Natural killer cell (primary cell): ENCODE measurements around the gene FRYL. TPM values are rescaled to one million over a fixed set of nuclear protein-coding genes. Genes with fewer than 3 reads are reported as not detected.

Experiments
- ATAC-seq, 3 donors: fragments of 150-1000 bp in 2 of 3; fragments of 200-7000 bp in 1 of 3; cut with Tn5 transposase; 1 replicate in 1 of 3; 2 replicates in 2 of 3; pipeline ENCODE4 v1.10.0; 2021; ENCODE audit warnings: mild to moderate bottlenecking in 2 of 3, moderate library complexity in 2 of 3
- DNase-seq, 2 donors: peaks; one replicate each; pipeline versions ENCODE4 v3.0.0 to v3.0.0-alpha.2; 2013 to 2021; ENCODE audit warnings: mixed read lengths in 1 of 2
- H3K27ac ChIP-seq: one replicate; pipeline ENCODE4 v1.5.1; 2013; ENCODE audit warnings: mild to moderate bottlenecking, low read length
- H3K27me3 ChIP-seq: one replicate; pipeline ENCODE4 v1.6.1; 2013; ENCODE audit warnings: low read length; ENCODE audit not compliant: control insufficient read depth, insufficient read depth
- H3K36me3 ChIP-seq: one replicate; pipeline ENCODE4 v1.6.1; 2013; ENCODE audit warnings: low read length; ENCODE audit not compliant: control insufficient read depth, insufficient read depth
- H3K4me1 ChIP-seq: one replicate; pipeline ENCODE4 v1.6.1; 2013; ENCODE audit warnings: low read length; ENCODE audit not compliant: control insufficient read depth, insufficient read depth
- H3K4me3 ChIP-seq: one replicate; pipeline ENCODE4 v1.5.1; 2013; ENCODE audit warnings: low read length
- H3K9me3 ChIP-seq: one replicate; pipeline ENCODE4 v1.6.1; 2013; ENCODE audit warnings: low read length; ENCODE audit not compliant: control insufficient read depth, insufficient read depth
- H3K27ac Mint-ChIP-seq, 2 donors: one replicate each; pipeline ENCODE4 v1.8.0; 2022; ENCODE audit warnings: mild to moderate bottlenecking in 2 of 2, mixed read lengths in 2 of 2, moderate library complexity in 1 of 2
- H3K27me3 Mint-ChIP-seq, 2 donors: one replicate each; pipeline ENCODE4 v1.8.0; 2022; ENCODE audit warnings: low read depth in 2 of 2, mixed read lengths in 2 of 2
- H3K36me3 Mint-ChIP-seq: one replicate; pipeline ENCODE4 v1.8.0; 2022; ENCODE audit warnings: mixed read lengths
- H3K4me1 Mint-ChIP-seq, 2 donors: one replicate each; pipeline ENCODE4 v1.8.0; 2022; ENCODE audit warnings: mixed read lengths in 2 of 2
- H3K4me3 Mint-ChIP-seq: one replicate; pipeline ENCODE4 v1.8.0; 2022; ENCODE audit warnings: mild to moderate bottlenecking, moderate library complexity, mixed read lengths
- H3K9me3 Mint-ChIP-seq, 2 donors: one replicate each; pipeline ENCODE4 v1.8.0; 2022; ENCODE audit warnings: mixed read lengths in 2 of 2
- WGBS: methylation state at CpG from one replicate; pipeline ENCODE4 v1.1.7; 2013; ENCODE audit warnings: missing lambda C conversion rate; ENCODE audit not compliant: insufficient coverage; 5-methylcytosine and 5-hydroxymethylcytosine counted together
- intact Hi-C: fragments of 100-400 bp; cut with micrococcal nuclease; formaldehyde crosslinking; loops from one replicate; pipeline ENCODE4 v1.14.2; 2022
- total RNA-seq, 4 donors: library from RNA; stranded (reverse); fragments of 120-200 nt in 1 of 4; gene quantifications; one replicate each; pipeline versions ENCODE4 v1.2.3 to v1.2.4, GENCODE V29; 2013 to 2022
- TF ChIP-seq, protein P1 (sequence below): fragments of 200-600 bp; IDR thresholded peaks from one replicate; pipeline ENCODE4 v1.8.0; 2022; ENCODE audit warnings: antibody characterized with exemption

The FRYL gene
- total RNA-seq, 3 donors from 2014 or later (not counting 1 experiment from before 2014, with no cell fraction given) = 143 to 181 (median 146) TPM

DNA sequence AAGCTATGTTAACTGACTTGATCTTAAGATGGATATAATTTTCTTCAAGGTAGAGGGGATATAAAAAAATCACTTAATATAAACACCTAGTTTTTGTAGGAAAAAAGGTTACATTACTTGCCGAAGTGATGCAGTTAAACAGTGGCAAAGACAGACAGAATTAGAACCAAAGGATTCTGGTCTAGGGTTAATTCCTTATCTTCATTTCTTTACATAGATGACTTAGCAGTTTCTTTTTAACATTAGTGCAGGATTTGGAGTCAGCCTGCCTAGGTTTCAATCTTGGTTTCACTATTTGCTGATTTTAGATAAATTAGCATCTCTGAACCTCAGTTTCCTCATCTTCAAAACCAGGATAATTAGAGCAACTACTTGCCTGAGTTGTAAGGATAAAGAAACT is 275.7 kb downstream of the FRYL start:
- 67% methylated on average over 1 of the region's 1 CpG for WGBS
- TF ChIP-seq, protein P1, sequence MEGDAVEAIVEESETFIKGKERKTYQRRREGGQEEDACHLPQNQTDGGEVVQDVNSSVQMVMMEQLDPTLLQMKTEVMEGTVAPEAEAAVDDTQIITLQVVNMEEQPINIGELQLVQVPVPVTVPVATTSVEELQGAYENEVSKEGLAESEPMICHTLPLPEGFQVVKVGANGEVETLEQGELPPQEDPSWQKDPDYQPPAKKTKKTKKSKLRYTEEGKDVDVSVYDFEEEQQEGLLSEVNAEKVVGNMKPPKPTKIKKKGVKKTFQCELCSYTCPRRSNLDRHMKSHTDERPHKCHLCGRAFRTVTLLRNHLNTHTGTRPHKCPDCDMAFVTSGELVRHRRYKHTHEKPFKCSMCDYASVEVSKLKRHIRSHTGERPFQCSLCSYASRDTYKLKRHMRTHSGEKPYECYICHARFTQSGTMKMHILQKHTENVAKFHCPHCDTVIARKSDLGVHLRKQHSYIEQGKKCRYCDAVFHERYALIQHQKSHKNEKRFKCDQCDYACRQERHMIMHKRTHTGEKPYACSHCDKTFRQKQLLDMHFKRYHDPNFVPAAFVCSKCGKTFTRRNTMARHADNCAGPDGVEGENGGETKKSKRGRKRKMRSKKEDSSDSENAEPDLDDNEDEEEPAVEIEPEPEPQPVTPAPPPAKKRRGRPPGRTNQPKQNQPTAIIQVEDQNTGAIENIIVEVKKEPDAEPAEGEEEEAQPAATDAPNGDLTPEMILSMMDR = no peak
- no peaks in the 10 kb centered on the region for H3K9me3 Mint-ChIP-seq
- H3K4me3 Mint-ChIP-seq = no peak overlapping the region
- Histone ChIP-seq H3K9me3 (no peaks in the 10 kb centered on the region), H3K4me3 (no peak overlapping the region), H3K27me3 (no peaks in the 10 kb centered on the region), H3K36me3 (peaks cover 74% of the 10 kb centered on the region), H3K27ac (no peak overlapping the region), H3K4me1 (no peaks in the 10 kb centered on the region)
- ATAC-seq (no peak), DNase-seq (no peak)
- H3K36me3 Mint-ChIP-seq = peaks cover 10% of the 10 kb centered on the region
- H3K27me3 Mint-ChIP-seq = no peaks in the 10 kb centered on the region
- intact Hi-C loops = no loop called here
- no peak overlapping the region for H3K27ac Mint-ChIP-seq
- H3K4me1 Mint-ChIP-seq = peaks cover 0 to 5% of the 10 kb centered on the region in 2 donors

DNA sequence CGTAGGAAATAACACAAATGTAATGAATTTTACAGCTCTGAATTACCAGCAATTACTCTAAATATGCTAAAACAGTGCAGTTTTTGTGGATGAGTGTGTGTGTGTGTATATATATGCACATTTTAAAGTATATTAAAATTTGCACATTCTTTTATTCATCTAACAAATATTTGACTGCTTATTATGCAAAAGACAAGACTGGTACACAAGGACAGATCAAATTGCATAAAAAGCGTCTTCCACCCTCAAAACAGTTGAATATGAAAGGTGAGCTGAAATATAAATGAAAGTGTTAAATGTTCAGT is 276.1 kb downstream of the FRYL start:
- Mint-ChIP-seq H3K9me3 (no peaks in the 10 kb centered on the region), H3K36me3 (peaks cover 14% of the 10 kb centered on the region), H3K4me3 (no peak overlapping the region), H3K27ac (no peak overlapping the region), H3K4me1 (peaks cover 0 to 5% of the 10 kb centered on the region in 2 donors), H3K27me3 (no peaks in the 10 kb centered on the region)
- intact Hi-C loops = no loop called here
- Histone ChIP-seq H3K27me3 (no peaks in the 10 kb centered on the region), H3K4me3 (no peak overlapping the region), H3K9me3 (no peaks in the 10 kb centered on the region), H3K27ac (no peak overlapping the region), H3K4me1 (no peaks in the 10 kb centered on the region), H3K36me3 (peaks cover 74% of the 10 kb centered on the region)
- DNase-seq = no peak
- no peak for ATAC-seq
- TF ChIP-seq, protein P1 = no peak
- WGBS = 100% methylated on average over 1 of the region's 2 CpGs

DNA sequence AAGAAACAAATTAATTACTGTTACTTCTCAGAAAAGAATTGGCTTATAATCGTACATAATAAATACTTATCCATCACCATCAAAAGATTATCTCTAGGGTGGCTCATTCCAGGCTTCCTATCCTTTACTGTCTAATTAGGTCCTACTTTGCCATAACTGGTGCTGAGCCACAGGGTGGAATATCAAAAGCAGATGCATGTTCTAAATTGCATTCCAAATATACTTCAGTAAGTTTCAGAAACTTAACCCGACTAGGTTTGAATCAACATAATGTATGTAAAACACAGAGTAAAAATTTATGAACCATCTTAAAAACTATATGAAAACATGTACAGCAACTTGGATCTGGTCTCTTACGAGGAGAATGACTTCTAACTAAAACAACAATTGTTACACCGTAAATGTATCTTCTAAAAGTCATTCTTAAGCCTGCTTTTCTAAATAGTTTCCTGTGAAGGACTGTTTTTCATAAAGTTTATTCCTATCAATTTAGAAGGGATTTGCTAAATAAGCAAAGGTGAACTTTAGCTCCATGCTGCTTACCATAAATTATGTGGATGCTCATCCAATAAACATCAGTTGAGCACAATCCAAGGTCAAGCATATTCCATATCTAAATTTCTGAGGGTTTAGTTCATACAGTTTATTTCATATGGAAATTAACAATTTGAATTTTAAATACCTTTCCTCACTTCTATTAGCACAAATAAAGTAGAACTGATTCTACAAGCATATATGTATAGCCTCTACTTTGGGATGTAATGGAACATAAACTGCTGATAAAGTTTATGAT is 276.6 kb downstream of the FRYL start:
- Histone ChIP-seq H3K4me1 (no peaks in the 10 kb centered on the region), H3K36me3 (peaks cover 74% of the 10 kb centered on the region), H3K27ac (no peak overlapping the region), H3K27me3 (no peaks in the 10 kb centered on the region), H3K9me3 (no peaks in the 10 kb centered on the region), H3K4me3 (no peak overlapping the region)
- intact Hi-C loops = no loop called here
- peaks cover 0 to 5% of the 10 kb centered on the region in 2 donors for H3K4me1 Mint-ChIP-seq
- H3K4me3 Mint-ChIP-seq = no peak overlapping the region
- DNase-seq (no peak), ATAC-seq (no peak)
- TF ChIP-seq, protein P1 = no peak
- no CpG with 5 or more reads among the region's 4 CpGs for WGBS
- H3K27ac Mint-ChIP-seq = no peak overlapping the region
- H3K36me3 Mint-ChIP-seq = peaks cover 20% of the 10 kb centered on the region
- no peaks in the 10 kb centered on the region for H3K27me3 Mint-ChIP-seq
- H3K9me3 Mint-ChIP-seq = no peaks in the 10 kb centered on the region
